GM23338 (cell line): ENCODE measurements around the gene DPYD.

ENCODE experiments used
- CREB1 ChIP-seq: fragments of 250-450 bp; sonication (Bioruptor Pico); IDR thresholded peaks from 2 replicates; pipeline ENCODE4 v1.5.0; 2020; ENCODE audit warnings: low read depth, mild to moderate bottlenecking, moderate library complexity
- CTCF ChIP-seq, 2 experiments: fragments of 200-600 bp in 1 of 2; sonication (generic) in 1 of 2; conservative IDR thresholded peaks; 2 replicates each; pipeline versions ENCODE4 v1.5.1 to v1.6.1; 2016 to 2017; ENCODE audit warnings: antibody characterized with exemption in 2 of 2, low read depth in 2 of 2, mild to moderate bottlenecking in 2 of 2, moderate library complexity in 1 of 2
- NANOG ChIP-seq: IDR thresholded peaks from 2 replicates; pipeline ENCODE4 v1.6.1; 2016; ENCODE audit warnings: antibody characterized with exemption, borderline replicate concordance
- POLR2AphosphoS5 ChIP-seq: IDR thresholded peaks from 2 replicates; pipeline ENCODE4 v1.6.1; 2016; ENCODE audit warnings: antibody characterized with exemption, low read depth
- ZNF331 ChIP-seq: fragments of 250-450 bp; sonication (Bioruptor Pico); IDR thresholded peaks from 2 replicates; pipeline ENCODE4 v1.5.0; 2020; ENCODE audit warnings: low read depth, mild to moderate bottlenecking, moderate library complexity
- TF ChIP-seq, protein P1 (sequence below): IDR thresholded peaks from 2 replicates; pipeline ENCODE4 v1.6.1; 2016; ENCODE audit warnings: antibody characterized with exemption

DNA sequence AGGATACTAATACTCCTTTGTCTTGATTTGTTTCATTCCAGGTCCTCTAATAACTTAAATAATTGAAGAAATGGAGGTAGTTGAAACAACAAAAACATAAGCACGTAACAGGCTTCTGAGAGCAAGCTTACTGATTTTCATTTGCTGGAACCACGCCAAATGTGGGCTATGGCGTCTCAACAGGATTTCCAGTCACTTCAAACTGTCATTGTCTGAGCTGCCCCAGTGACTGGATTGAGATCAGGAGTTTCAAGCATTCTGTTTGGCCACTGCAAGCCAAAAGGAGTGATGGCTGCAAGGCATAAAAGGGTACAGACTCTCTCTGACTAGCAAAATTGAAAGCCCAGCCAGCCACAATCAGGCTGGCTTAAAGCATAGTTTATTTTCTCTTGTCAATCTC, 289.9 kb downstream of the DPYD start:
- TF ChIP-seq ZNF331 (CRISPR knock-in tag), result no peak
- TF ChIP-seq CREB1 (CRISPR knock-in tag), result no peak
- no peak for TF ChIP-seq CTCF (conservative IDR thresholded peaks at IDR 0.05; ENCODE audit: low read depth in 2 of 2)
- TF ChIP-seq NANOG, result no peak
- no peak for TF ChIP-seq POLR2AphosphoS5
- TF ChIP-seq, protein P1, sequence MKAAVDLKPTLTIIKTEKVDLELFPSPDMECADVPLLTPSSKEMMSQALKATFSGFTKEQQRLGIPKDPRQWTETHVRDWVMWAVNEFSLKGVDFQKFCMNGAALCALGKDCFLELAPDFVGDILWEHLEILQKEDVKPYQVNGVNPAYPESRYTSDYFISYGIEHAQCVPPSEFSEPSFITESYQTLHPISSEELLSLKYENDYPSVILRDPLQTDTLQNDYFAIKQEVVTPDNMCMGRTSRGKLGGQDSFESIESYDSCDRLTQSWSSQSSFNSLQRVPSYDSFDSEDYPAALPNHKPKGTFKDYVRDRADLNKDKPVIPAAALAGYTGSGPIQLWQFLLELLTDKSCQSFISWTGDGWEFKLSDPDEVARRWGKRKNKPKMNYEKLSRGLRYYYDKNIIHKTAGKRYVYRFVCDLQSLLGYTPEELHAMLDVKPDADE, result no peak
